H1 (cell line): ENCODE results near the gene LCOR. TPM values are rescaled to one million over a fixed set of nuclear protein-coding genes. Genes with fewer than 3 reads are reported as not detected.

Experiments used
- CTCF ChIA-PET: fragments of 300-600 bp; sonication (Branson Sonifier 250); formaldehyde crosslinking; loops from one replicate; lab custom pipeline; 2021; ENCODE audit not compliant: partially characterized antibody; lab: Charles Lee
- POLR2A ChIA-PET: fragments of 300-600 bp; sonication (Branson Sonifier 250); formaldehyde crosslinking; loops from one replicate; lab custom pipeline; 2021; ENCODE audit warnings: inconsistent platforms; ENCODE audit not compliant: partially characterized antibody; lab: Charles Lee
- DNase-seq, 2 experiments: peaks; one replicate each; pipeline versions ENCODE4 v3.0.0 to v3.0.0-alpha.2; 2010 to 2022; ENCODE audit warnings: low spot score in 2 of 2, low read depth in 1 of 2, mixed read lengths in 1 of 2
- FAIRE-seq: peaks from 2 replicates; lab custom pipeline; 2011; peaks lifted over from hg19 to GRCh38; lab: Jason Lieb, UNC
- H2AFZ ChIP-seq: 2 replicates; pipeline ENCODE4 v1.8.1; 2012; ENCODE audit warnings: low read length, inconsistent platforms
- H2AK5ac ChIP-seq: 2 replicates; pipeline ENCODE4 v1.6.1; 2013; ENCODE audit warnings: low read depth, low read length
- H2BK120ac ChIP-seq: replicated peaks from 2 replicates; pipeline ENCODE3; 2013; ENCODE audit warnings: low read depth, low read length, inconsistent platforms
- H2BK12ac ChIP-seq: 2 replicates; pipeline ENCODE4 v1.6.1; 2013; ENCODE audit warnings: low read depth, low read length
- H2BK15ac ChIP-seq: 2 replicates; pipeline ENCODE4 v1.6.1; 2013; ENCODE audit warnings: low read length
- H2BK20ac ChIP-seq: 2 replicates; pipeline ENCODE4 v1.6.1; 2013; ENCODE audit warnings: low read length
- H2BK5ac ChIP-seq: 2 replicates; pipeline ENCODE4 v1.6.1; 2013; ENCODE audit warnings: low read depth, low read length
- H3K14ac ChIP-seq: 2 replicates; pipeline ENCODE4 v1.6.1; 2013; ENCODE audit warnings: inconsistent platforms; ENCODE audit not compliant: insufficient read length
- H3K18ac ChIP-seq: 2 replicates; pipeline ENCODE4 v1.6.1; 2013; ENCODE audit warnings: low read length; ENCODE audit errors: extremely low read depth
- H3K23ac ChIP-seq: 2 replicates; pipeline ENCODE4 v1.6.1; 2013; ENCODE audit warnings: inconsistent platforms; ENCODE audit not compliant: insufficient read length
- H3K23me2 ChIP-seq: 2 replicates; pipeline ENCODE4 v1.6.1; 2013; ENCODE audit warnings: low read depth, low read length
- H3K27ac ChIP-seq: 2 replicates; pipeline ENCODE4 v1.6.1; 2011; ENCODE audit warnings: low read depth, low read length, inconsistent platforms
- H3K27me3 ChIP-seq, 4 experiments: replicated peaks in 1 of 4; 1 replicate in 1 of 4; 2 replicates in 3 of 4; pipeline versions ENCODE4 v1.6.1 to v1.8.1; 2011 to 2013; ENCODE audit warnings: low read length in 3 of 4, mild to moderate bottlenecking in 3 of 4, inconsistent platforms in 2 of 4, mixed read lengths in 2 of 4, moderate library complexity in 1 of 4; ENCODE audit not compliant: control insufficient read depth in 3 of 4, insufficient read depth in 3 of 4; ENCODE audit errors: extremely low read depth in 1 of 4
- H3K36me3 ChIP-seq, 4 experiments: 2 replicates each; pipeline versions ENCODE4 v1.6.1 to v1.8.1; 2011 to 2013; ENCODE audit warnings: mild to moderate bottlenecking in 4 of 4, low read length in 3 of 4, moderate library complexity in 2 of 4, control low read depth in 1 of 4, inconsistent platforms in 1 of 4; ENCODE audit not compliant: insufficient read depth in 4 of 4, control insufficient read depth in 2 of 4
- H3K4ac ChIP-seq: replicated peaks from 2 replicates; pipeline ENCODE3; 2013; ENCODE audit warnings: low read length, low read depth, mixed read lengths, inconsistent platforms; ENCODE audit not compliant: insufficient read length
- H3K4me1 ChIP-seq, 4 experiments: replicated peaks in 1 of 4; 1 replicate in 1 of 4; 2 replicates in 3 of 4; pipeline versions ENCODE4 v1.6.1 to v1.8.1; 2011 to 2013; ENCODE audit warnings: low read length in 3 of 4, inconsistent platforms in 2 of 4, mixed read lengths in 1 of 4; ENCODE audit not compliant: insufficient read depth in 4 of 4, control insufficient read depth in 3 of 4
- H3K4me2 ChIP-seq, 2 experiments: 2 replicates each; pipeline versions ENCODE4 v1.6.1 to v1.8.1; 2011 to 2013; ENCODE audit warnings: low read depth in 2 of 2, low read length in 2 of 2, control low read depth in 1 of 2, inconsistent platforms in 1 of 2, mild to moderate bottlenecking in 1 of 2; ENCODE audit not compliant: insufficient read depth in 1 of 2
- H3K4me3 ChIP-seq, 4 experiments: fragments of 200-600, 300-600 bp in 1 of 4; sonication (generic), shearing (Covaris generic), sonication (Bioruptor Twin) in 1 of 4; 2 replicates each; pipeline versions ENCODE4 v1.5.1 to v1.8.1; 2011 to 2016; ENCODE audit warnings: low read length in 4 of 4, low read depth in 3 of 4, control low read depth in 2 of 4, inconsistent platforms in 2 of 4, mild to moderate bottlenecking in 2 of 4, mixed read lengths in 1 of 4, moderate library complexity in 1 of 4; ENCODE audit not compliant: insufficient read depth in 2 of 4; ENCODE audit errors: extremely low read depth in 1 of 4
- H3K56ac ChIP-seq: replicated peaks from 2 replicates; pipeline ENCODE3; 2013; ENCODE audit warnings: low read depth, mild to moderate bottlenecking, mixed read lengths, low read length, inconsistent platforms; ENCODE audit not compliant: insufficient read length
- H3K79me1 ChIP-seq: 2 replicates; pipeline ENCODE4 v1.6.1; 2013; ENCODE audit warnings: low read depth, low read length, control low read depth
- H3K79me2 ChIP-seq, 2 experiments: 2 replicates each; pipeline versions ENCODE4 v1.6.1 to v1.8.1; 2012 to 2013; ENCODE audit warnings: low read length in 2 of 2, mild to moderate bottlenecking in 2 of 2, inconsistent platforms in 1 of 2; ENCODE audit not compliant: insufficient read depth in 2 of 2, control insufficient read depth in 1 of 2
- H3K9ac ChIP-seq, 4 experiments: replicated peaks in 1 of 4; 1 replicate in 1 of 4; 2 replicates in 3 of 4; pipeline versions ENCODE4 v1.6.1 to v1.8.1; 2011 to 2013; ENCODE audit warnings: low read depth in 3 of 4, low read length in 3 of 4, control low read depth in 2 of 4, mild to moderate bottlenecking in 2 of 4, moderate library complexity in 2 of 4, inconsistent platforms in 1 of 4; ENCODE audit errors: extremely low read depth in 1 of 4
- H3K9me3 ChIP-seq, 2 experiments: 2 replicates each; pipeline versions ENCODE4 v1.6.1 to v1.8.1; 2012 to 2013; ENCODE audit warnings: mild to moderate bottlenecking in 2 of 2, moderate library complexity in 2 of 2, control low read depth in 1 of 2, inconsistent platforms in 1 of 2, low read depth in 1 of 2, low read length in 1 of 2, mixed read lengths in 1 of 2; ENCODE audit not compliant: insufficient read depth in 2 of 2
- H4K20me1 ChIP-seq, 2 experiments: replicated peaks in 1 of 2; 2 replicates each; pipeline versions ENCODE3 to v1.8.1; 2011 to 2013; ENCODE audit warnings: inconsistent platforms in 2 of 2, low read length in 2 of 2, mild to moderate bottlenecking in 1 of 2; ENCODE audit not compliant: insufficient read depth in 2 of 2, control insufficient read depth in 1 of 2
- H4K5ac ChIP-seq: 2 replicates; pipeline ENCODE4 v1.6.1; 2013; ENCODE audit warnings: low read length, low read depth, mixed read lengths, inconsistent platforms; ENCODE audit not compliant: insufficient read length
- H4K8ac ChIP-seq: 2 replicates; pipeline ENCODE4 v1.8.0; 2013; ENCODE audit warnings: mild to moderate bottlenecking, moderate library complexity, low read length, inconsistent platforms; ENCODE audit not compliant: insufficient read depth; ENCODE audit errors: extremely low read depth
- H4K91ac ChIP-seq: replicated peaks from 2 replicates; pipeline ENCODE3; 2013; ENCODE audit warnings: low read length, mixed read lengths, inconsistent platforms; ENCODE audit not compliant: insufficient read length
- BRCA1 ChIP-seq: IDR thresholded peaks from 2 replicates; pipeline ENCODE4 v1.6.1; 2012; ENCODE audit warnings: low read depth, low read length, improper control_type of control experiment
- FOSL1 ChIP-seq: IDR thresholded peaks from 2 replicates; pipeline ENCODE4 v1.6.1; 2011; ENCODE audit warnings: mild to moderate bottlenecking, low read depth, low read length, moderate library complexity; ENCODE audit not compliant: insufficient read depth
- POLR2A ChIP-seq, 2 experiments: IDR thresholded peaks; 1 replicate in 1 of 2; 2 replicates in 1 of 2; pipeline ENCODE4 v1.6.1; 2011; ENCODE audit warnings: low read depth in 2 of 2, low read length in 2 of 2, mild to moderate bottlenecking in 2 of 2; ENCODE audit errors: control extremely low read depth in 1 of 2
- SIN3A ChIP-seq, 2 experiments: IDR thresholded peaks in 1 of 2; conservative IDR thresholded peaks in 1 of 2; 2 replicates each; pipeline ENCODE4 v1.6.1; 2011 to 2012; ENCODE audit warnings: low read length in 2 of 2, improper control_type of control experiment in 1 of 2, low read depth in 1 of 2, mild to moderate bottlenecking in 1 of 2
- SRF ChIP-seq: IDR thresholded peaks from 2 replicates; pipeline ENCODE4 v1.6.1; 2011; ENCODE audit warnings: mild to moderate bottlenecking, low read depth, low read length, moderate library complexity
- polyA plus RNA-seq, 7 experiments: library from polyadenylated mRNA; depleted of rRNA in 3 of 7; stranded (reverse) in 5 of 7; unstranded in 2 of 7; fragments of >200 nt in 5 of 7; fragments of 200-250 nt in 2 of 7; gene quantifications; 1 replicate in 5 of 7; 2 replicates in 1 of 7; 4 replicates in 1 of 7; pipeline versions ENCODE4 v1.2.1 to v1.2.3, GENCODE V29; 2011 to 2013; ENCODE audit warnings: missing spikeins in 2 of 7, mixed read lengths in 2 of 7
- total RNA-seq: library from RNA; stranded (reverse); fragmentation: NEBNext Ultra II Directional; extraction: Animal tissue kit (Norgen Biotek cat#: 25700); gene quantifications from 2 replicates; pipeline ENCODE4 v1.2.1, GENCODE V29; 2021

LCOR gene
- total and polyA plus RNA-seq, 2 of the 8 experiments (the other 6 are each of a cell fraction or from before 2014, with no cell fraction given), result 4.7 to 25.5 TPM

GRCh38 chr10:96906864-96907263 lies 74.8 kb downstream of the LCOR start:
- peaks cover 3 to 6% of the 10 kb centered on the region in 2 experiments for H4K20me1 ChIP-seq
- H3K79me1 ChIP-seq, result peaks cover 3% of the 10 kb centered on the region; the same call in 1 of the 2 replicates
- TF ChIP-seq FOSL1, result no peak
- TF ChIP-seq BRCA1, result no peak
- no peak for TF ChIP-seq SIN3A (conservative IDR thresholded peaks at IDR 0.05 in 1 of 2, IDR thresholded peaks at IDR 0.05 in 1 of 2; ENCODE audit: low read depth in 1 of 2, low read length in 2 of 2)
- no peak for TF ChIP-seq SRF
- TF ChIP-seq POLR2A (IDR thresholded peaks at IDR 0.05; ENCODE audit: control extremely low read depth in 1 of 2, low read depth in 2 of 2, low read length in 2 of 2), result no peak
- no peak overlapping the region; the same call in 1 of the 2 replicates for H3K18ac ChIP-seq
- H3K4ac ChIP-seq, result no peak overlapping the region
- no peak overlapping the region for H2AK5ac ChIP-seq
- no peak overlapping the region for H3K4me3 ChIP-seq
- no peak overlapping the region for H3K14ac ChIP-seq
- no peak overlapping the region for H2BK12ac ChIP-seq
- no peak overlapping the region for H2BK120ac ChIP-seq
- ChIA-PET CTCF (no interaction called here), POLR2A (no interaction called here)
- H3K4me2 ChIP-seq, result no peak overlapping the region
- H3K9me3 ChIP-seq, result no peaks in the 10 kb centered on the region
- peak; percentile 65 for FAIRE-seq
- H3K27me3 ChIP-seq, result no peaks in the 10 kb centered on the region
- H3K79me2 ChIP-seq, result peaks cover 0 to 57% of the 10 kb centered on the region in 2 experiments; a peak in 3 of 4 replicates
- H4K91ac ChIP-seq, result no peak overlapping the region
- H3K4me1 ChIP-seq, result peaks cover 0 to 11% (median 0%) of the 10 kb centered on the region in 4 experiments; a peak in 3 of 7 replicates
- no peak overlapping the region for H3K9ac ChIP-seq
- H3K56ac ChIP-seq, result no peak overlapping the region
- H3K36me3 ChIP-seq, result no peaks in the 10 kb centered on the region
- no peak for DNase-seq
- H4K8ac ChIP-seq, result no peak overlapping the region
- no peak overlapping the region for H2BK20ac ChIP-seq
- no peak overlapping the region for H3K23ac ChIP-seq
- H3K23me2 ChIP-seq, result no peaks in the 10 kb centered on the region
- no peak overlapping the region for H2AFZ ChIP-seq
- H2BK15ac ChIP-seq, result no peak overlapping the region
- no peak overlapping the region for H3K27ac ChIP-seq
- no peak overlapping the region for H2BK5ac ChIP-seq
- no peak overlapping the region for H4K5ac ChIP-seq
